CD4-positive, alpha-beta T cell treated with Interleukin-17A for 4 hours (primary cell): ENCODE measurements around the gene DYNC1LI2.
"Not testable (repeated sequence)": the region's sequence is repeated elsewhere in the genome, so short reads cannot be mapped to it uniquely, and the experiment has no call there.

Experiments
- DNase-seq: peaks from one replicate; pipeline ENCODE4 v3.0.0-alpha.2; 2020; ENCODE audit warnings: mixed read lengths

DYNC1LI2 gene

DNA sequence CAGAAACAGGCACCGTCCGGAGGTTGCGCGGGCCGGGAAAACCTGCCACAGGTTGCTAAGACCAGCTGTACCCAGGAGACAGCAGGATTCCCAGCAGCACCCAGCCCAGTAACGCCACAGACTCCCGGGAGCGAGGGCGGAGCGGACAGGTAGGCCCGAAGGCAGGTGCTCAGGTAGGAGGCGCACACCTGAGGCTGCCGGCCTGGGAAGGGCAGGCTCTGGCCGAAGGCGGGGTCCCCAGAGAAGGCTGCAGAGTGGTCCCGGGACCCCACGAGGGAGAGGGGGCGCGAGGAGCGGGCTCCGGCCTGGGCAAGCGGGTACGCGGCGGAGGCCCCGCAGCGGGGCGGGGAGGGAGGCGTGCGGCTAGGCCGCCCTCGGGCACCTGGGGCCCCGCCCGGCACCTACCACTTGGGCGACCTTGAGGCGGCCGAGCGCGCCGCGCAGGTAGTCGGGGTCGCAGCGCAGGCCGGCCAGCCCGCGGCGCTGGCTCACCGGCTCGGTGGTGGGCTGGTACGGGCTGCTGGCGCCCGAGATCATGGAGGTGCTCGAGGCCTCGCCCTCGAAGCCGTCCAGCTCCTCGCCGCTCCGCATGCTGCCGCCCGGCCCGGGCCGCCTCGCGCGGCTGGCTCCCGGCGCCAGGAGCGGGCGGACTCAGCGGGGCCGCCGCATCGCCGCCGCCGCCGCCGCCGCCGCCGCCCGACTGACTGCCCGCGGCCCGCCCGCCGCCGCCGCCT lies 55.3 kb downstream of the DYNC1LI2 start:
- DNase-seq, result no peak

- DNase-seq, result no peak
Measured at GRCh38 chr16:66695471-66695934, 55.9 kb downstream of the DYNC1LI2 start.

GRCh38 chr16:66693149-66693548 lies 58.3 kb downstream of the DYNC1LI2 start:
- no peak for DNase-seq

DNA sequence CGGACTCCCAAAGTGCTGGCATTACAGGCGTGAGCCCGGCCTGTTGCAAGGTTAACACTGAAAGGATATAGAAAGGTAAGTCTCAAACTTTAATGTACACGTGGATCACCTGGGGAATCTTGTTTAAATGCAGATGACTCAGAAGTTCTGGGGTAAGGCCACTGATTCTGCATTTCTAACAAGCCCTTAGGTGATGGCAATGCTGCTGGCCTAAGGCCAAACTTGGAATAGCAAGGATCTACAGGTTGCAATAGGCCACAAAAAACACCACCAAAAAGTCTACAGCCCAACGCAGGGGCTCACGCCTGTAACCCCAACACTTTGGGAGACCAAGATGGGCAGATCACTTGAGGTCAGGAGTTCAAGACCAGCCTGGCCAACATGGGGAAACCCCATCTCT lies 59.1 kb downstream of the DYNC1LI2 start:
- no peak for DNase-seq

- no peak for DNase-seq
Measured at GRCh38 chr16:66691234-66691633, 60.2 kb downstream of the DYNC1LI2 start.

- DNase-seq, result no peak
Measured at GRCh38 chr16:66690106-66690847, 61.1 kb downstream of the DYNC1LI2 start.

DNA sequence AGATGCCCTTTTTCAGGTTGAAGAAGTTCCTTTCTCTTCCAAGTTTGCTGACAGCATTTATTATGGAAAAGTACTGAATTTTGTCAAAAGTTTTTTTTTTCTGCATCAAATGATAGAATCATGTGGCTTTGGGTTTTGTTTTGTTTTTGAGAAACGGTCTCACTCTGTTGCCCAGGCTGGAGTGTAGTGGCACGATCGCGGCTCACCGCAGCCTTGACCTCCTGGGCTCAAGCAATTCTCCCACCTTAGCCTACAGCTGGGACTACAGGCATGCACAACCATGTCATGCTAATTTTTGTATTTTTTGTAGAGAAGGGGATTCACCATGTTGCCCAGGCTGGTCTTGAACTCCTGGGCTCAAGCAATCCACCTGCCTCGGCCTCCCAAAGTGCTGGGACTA lies 62.1 kb downstream of the DYNC1LI2 start:
- no peak for DNase-seq

DNA sequence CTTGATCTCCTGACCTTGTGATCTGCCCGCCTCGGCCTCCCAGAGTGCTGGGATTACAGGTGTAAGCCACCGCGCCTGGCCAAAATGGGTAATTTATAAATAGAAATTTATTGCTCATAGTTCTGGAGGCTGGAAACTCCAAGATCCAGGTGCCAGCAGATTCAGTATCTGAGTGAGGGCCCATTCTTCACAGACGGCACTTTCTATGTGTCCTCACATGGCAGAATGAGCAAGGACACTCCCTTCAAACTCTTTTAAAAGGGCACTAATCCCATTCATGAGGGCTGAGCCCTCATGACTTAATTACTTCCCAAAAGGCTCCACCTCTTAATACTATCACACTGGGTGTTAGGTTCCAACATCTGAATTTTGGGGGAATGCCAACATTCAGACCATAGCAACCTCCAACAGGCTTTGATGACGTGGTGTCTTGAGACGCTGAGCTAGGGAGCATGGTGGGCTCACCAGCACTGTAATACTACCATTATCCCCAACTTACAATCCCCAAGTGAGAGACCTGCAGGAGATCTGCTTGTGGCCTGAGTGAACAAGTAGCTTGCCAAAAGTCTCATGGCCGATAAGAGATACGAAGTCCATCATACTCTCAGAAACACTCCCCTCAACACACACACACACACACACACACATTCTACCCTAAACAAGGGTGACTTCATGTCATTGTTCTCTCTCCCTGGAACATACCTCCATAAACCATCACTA lies 63.3 kb downstream of the DYNC1LI2 start:
- no peak for DNase-seq

DNA sequence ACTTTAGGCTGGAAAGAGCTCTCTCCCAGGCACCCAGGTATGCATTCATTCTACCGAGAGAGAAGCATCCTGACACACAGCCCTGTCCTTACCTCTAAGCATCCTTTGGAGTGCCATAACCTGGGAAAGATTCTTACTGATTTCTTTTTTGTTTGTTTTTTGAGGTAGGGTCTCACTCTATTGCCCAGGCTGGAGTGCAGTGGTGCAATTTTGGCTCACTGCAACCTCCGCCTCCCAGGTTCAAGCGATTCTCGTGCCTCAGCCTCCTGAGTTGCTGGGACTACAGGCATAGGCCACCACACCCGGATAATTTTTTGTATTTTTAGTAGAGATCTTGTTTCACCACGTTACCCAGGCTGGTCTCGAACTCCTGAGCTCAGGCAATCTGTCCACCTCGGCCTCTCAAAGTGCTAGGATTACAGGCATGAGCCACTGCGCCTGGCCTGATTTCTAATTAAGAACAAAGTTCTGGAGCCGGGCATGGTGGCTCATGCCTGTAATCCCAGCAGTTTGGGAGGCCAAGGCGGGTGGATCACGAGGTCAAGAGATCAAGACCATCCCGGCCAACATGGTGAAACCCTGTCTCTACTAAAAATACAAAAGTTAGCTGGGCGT lies 65.8 kb downstream of the DYNC1LI2 start:
- not testable (repeated sequence) for DNase-seq

- no peak for DNase-seq
Measured at GRCh38 chr16:66682271-66682670, 69.1 kb downstream of the DYNC1LI2 start.

DNA sequence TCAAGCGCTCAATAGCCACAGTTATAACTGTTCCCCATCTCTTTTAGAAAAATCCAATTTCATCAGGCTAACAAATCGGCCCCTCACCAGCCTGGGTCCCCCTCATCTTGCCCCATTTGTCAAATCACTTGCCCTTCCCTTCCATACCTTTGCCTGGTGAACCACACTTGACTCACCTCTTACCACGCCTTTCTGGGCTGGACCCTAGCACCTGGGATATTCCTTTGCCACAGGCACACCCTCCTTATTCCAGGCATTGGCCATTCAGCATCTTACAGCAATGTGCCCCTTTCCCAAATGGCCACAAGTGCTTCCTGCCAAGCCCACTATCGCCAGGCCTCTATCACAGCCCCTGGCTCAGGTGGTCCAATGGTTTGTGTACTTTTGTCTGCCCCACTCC lies 69.7 kb downstream of the DYNC1LI2 start:
- DNase-seq, result no peak

GRCh38 chr16:66678337-66678736 lies 73.1 kb downstream of the DYNC1LI2 start:
- DNase-seq, result no peak

DNA sequence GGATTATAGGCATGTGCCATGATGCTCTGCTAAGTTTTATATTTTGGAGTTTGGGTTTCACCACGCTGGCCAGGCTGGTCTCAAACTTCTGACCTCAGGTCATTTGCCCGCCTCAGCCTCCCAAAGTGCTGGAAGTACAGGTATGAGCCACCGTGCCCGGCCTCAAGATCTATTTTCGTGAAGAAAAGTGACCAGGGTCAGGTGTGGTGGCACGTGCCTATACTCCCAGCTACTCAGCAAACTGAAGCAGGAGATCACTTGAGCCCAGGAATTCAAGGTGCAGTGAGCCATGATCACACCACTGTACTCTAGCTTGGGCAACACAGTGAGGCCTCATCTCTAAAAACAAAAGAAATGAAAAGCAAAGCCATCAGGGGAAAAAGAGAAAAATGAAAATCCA lies 73.6 kb downstream of the DYNC1LI2 start:
- DNase-seq, result no peak

DNA sequence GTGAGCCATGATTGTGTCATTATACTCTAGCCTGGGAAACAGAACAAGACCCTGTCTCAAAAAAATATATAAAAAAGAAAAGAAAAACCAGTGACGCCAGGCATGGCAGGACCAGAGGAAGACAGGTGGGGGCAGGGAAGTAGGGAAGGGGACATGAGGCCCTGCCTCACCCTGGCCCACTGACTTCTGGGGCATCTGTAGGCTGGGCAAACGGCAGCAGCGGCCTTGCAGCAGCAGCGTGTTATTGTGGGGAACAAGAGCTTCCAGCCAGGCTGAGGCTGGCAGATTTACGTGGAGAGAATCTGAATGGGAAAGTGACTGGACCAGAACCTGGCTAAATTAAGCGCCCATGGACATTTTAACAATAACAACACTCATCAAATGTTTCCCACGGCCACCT lies 74.2 kb downstream of the DYNC1LI2 start:
- no peak for DNase-seq

DNA sequence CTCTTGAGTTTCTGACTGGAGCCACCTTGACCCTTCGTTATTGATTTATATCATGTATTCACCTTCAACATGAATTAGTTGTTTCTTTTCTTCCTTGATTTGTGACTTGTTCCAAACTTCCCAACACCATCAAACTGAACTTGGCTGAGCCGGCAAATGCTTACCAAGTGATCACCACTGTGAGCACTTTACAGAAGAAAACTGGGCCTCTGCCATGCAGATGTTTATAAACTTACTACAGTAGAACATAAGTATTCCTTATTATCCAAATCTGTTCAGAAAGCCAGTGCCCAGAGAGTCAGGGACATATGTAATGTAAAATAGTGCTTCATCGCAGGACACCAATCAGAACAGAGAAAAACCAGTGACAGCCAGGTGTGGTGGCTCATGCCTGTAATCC lies 74.8 kb downstream of the DYNC1LI2 start:
- DNase-seq, result no peak

DNA sequence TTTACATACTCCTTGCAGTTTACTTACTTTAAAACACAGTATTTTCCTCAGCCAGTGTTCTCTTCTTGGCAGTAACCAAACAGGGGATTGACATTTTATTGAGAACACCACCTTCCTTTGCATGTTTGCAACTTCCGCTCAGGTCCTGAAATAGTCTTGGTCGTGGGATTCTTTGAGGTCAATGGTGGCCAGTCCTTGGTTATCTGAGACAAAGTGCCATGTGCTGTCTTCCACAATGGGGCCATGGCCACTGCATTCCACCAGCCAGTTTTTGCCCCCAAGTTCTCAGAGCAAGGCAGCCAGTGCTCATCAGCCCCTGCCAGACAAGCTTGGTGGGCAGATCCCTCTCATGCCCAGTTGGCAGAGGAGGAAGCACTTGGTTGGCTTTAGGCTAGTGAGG lies 77.7 kb downstream of the DYNC1LI2 start:
- no peak for DNase-seq
